Measurements from ENCODE around the gene BRSK2. TPM values are rescaled to one million over a fixed set of nuclear protein-coding genes. Genes with fewer than 3 reads are reported as not detected.

BRSK2 gene
- polyA plus RNA-seq, 1 of the 3 experiments (the other 2 are of a cell fraction), result 0.64 TPM

DNA sequence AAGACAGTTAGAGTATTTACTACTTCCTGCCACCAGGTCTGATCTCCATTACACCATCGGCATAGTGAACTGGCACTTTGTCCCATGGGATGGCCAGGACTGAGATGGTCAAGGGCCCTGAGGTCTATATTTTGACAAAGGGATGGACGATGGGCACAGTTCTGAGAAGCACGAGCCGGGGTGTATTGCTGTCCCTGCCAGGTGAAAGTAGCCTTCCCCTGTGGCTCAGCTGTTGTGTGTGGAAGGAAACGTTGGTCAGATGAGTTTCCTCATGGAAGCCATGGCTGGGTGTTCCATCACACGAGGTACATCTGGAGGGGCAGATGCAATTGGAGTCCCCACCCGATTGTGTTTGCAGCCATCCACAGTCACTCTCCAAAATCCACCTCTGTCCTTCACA lies 27.9 kb upstream of the BRSK2 start:
- DNase-seq, result no peak
- H3K79me2 ChIP-seq (ENCODE audit: insufficient read depth), result no peaks in the 10 kb centered on the region
- no peaks in the 10 kb centered on the region for H3K9me3 ChIP-seq
- no peak overlapping the region for H3K27ac ChIP-seq (ENCODE audit: low read depth in 2 of 2, low read length in 1 of 2)
- H3F3A ChIP-seq (replicated peaks; ENCODE audit: insufficient read depth), result no peaks in the 10 kb centered on the region
- CTCF ChIA-PET, result no interaction called here
- 32% methylated on average over 5 of the region's 7 CpGs for WGBS (ENCODE audit: low lambda C conversion rate)
- no peak overlapping the region for H3K4me2 ChIP-seq
- no peaks in the 10 kb centered on the region for H3K27me3 ChIP-seq (ENCODE audit: insufficient read depth)
- no peak overlapping the region for H3K9ac ChIP-seq
- TF ChIP-seq RXRA (IDR thresholded peaks at IDR 0.05; ENCODE audit: borderline replicate concordance, low read depth), result no peak
- TF ChIP-seq SIN3A (IDR thresholded peaks at IDR 0.05; ENCODE audit: borderline replicate concordance, low read depth, low read length), result no peak
- TF ChIP-seq NRF1 (IDR thresholded peaks at IDR 0.05; ENCODE audit: low read depth, low read length), result no peak
- no peak for TF ChIP-seq MEF2A (IDR thresholded peaks at IDR 0.05; ENCODE audit: borderline replicate concordance, low read depth)
- TF ChIP-seq, protein P1, sequence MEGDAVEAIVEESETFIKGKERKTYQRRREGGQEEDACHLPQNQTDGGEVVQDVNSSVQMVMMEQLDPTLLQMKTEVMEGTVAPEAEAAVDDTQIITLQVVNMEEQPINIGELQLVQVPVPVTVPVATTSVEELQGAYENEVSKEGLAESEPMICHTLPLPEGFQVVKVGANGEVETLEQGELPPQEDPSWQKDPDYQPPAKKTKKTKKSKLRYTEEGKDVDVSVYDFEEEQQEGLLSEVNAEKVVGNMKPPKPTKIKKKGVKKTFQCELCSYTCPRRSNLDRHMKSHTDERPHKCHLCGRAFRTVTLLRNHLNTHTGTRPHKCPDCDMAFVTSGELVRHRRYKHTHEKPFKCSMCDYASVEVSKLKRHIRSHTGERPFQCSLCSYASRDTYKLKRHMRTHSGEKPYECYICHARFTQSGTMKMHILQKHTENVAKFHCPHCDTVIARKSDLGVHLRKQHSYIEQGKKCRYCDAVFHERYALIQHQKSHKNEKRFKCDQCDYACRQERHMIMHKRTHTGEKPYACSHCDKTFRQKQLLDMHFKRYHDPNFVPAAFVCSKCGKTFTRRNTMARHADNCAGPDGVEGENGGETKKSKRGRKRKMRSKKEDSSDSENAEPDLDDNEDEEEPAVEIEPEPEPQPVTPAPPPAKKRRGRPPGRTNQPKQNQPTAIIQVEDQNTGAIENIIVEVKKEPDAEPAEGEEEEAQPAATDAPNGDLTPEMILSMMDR (IDR thresholded peaks at IDR 0.05), result no peak
- TF ChIP-seq USF2 (IDR thresholded peaks at IDR 0.05; ENCODE audit: borderline replicate concordance, low read depth, low read length), result no peak
- TF ChIP-seq RFX5 (IDR thresholded peaks at IDR 0.05; ENCODE audit: low read length), result no peak
- no peak for TF ChIP-seq EP300 (IDR thresholded peaks at IDR 0.05; ENCODE audit: borderline replicate concordance in 1 of 2, low read depth in 1 of 2, low read length in 1 of 2)
- no peak for TF ChIP-seq PBX3 (IDR thresholded peaks at IDR 0.05)
- no peak for TF ChIP-seq TAF1 (IDR thresholded peaks at IDR 0.05; ENCODE audit: borderline replicate concordance, low read depth, low read length)
- no peak for TF ChIP-seq YY1 (IDR thresholded peaks at IDR 0.05; ENCODE audit: low read depth)
- no peak for TF ChIP-seq NFIC (IDR thresholded peaks at IDR 0.05; ENCODE audit: borderline replicate concordance)
- no peak for TF ChIP-seq FOXM1 (IDR thresholded peaks at IDR 0.05; ENCODE audit: low read depth)
- no peak for TF ChIP-seq FOXJ3 (CRISPR knock-in tag; IDR thresholded peaks at IDR 0.05)
- TF ChIP-seq, protein P2, sequence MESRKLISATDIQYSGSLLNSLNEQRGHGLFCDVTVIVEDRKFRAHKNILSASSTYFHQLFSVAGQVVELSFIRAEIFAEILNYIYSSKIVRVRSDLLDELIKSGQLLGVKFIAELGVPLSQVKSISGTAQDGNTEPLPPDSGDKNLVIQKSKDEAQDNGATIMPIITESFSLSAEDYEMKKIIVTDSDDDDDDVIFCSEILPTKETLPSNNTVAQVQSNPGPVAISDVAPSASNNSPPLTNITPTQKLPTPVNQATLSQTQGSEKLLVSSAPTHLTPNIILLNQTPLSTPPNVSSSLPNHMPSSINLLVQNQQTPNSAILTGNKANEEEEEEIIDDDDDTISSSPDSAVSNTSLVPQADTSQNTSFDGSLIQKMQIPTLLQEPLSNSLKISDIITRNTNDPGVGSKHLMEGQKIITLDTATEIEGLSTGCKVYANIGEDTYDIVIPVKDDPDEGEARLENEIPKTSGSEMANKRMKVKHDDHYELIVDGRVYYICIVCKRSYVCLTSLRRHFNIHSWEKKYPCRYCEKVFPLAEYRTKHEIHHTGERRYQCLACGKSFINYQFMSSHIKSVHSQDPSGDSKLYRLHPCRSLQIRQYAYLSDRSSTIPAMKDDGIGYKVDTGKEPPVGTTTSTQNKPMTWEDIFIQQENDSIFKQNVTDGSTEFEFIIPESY (IDR thresholded peaks at IDR 0.05; ENCODE audit: borderline replicate concordance, low read depth), result no peak
- H2AFZ ChIP-seq (ENCODE audit: low read depth), result no peak overlapping the region
- H3K36me3 ChIP-seq (replicated peaks in 1 of 2; ENCODE audit: control insufficient read depth in 1 of 2, insufficient read depth in 2 of 2, low read length in 1 of 2), result no peaks in the 10 kb centered on the region
- no peaks in the 10 kb centered on the region for H3K9me2 ChIP-seq
- H3K4me1 ChIP-seq (ENCODE audit: control insufficient read depth in 1 of 2, insufficient read depth in 2 of 2, low read depth in 1 of 2, low read length in 1 of 2), result no peaks in the 10 kb centered on the region; a peak in 1 of 4 replicates
- H4K20me1 ChIP-seq (ENCODE audit: insufficient read depth), result no peaks in the 10 kb centered on the region
- POLR2A ChIA-PET, result no interaction called here
- no peak overlapping the region for H3K4me3 ChIP-seq (ENCODE audit: low read depth in 2 of 2, low read length in 1 of 2)
